GM21526 (cell line): ENCODE data around the gene ING2.
"Not testable (repeated sequence)": the region's sequence is repeated elsewhere in the genome, so short reads cannot be mapped to it uniquely, and the experiment has no call there.

Experiments
- ATAC-seq: cut with Tn5 transposase; IDR thresholded peaks from one replicate; pipeline ENCODE4 v1.9.1; 2021; ENCODE audit warnings: moderate library complexity; ENCODE audit not compliant: unreplicated experiment, low FRiP score

Gene ING2

GRCh38 chr4:183544109-183544508 is 39.3 kb downstream of the ING2 start:
- no peak for ATAC-seq

DNA sequence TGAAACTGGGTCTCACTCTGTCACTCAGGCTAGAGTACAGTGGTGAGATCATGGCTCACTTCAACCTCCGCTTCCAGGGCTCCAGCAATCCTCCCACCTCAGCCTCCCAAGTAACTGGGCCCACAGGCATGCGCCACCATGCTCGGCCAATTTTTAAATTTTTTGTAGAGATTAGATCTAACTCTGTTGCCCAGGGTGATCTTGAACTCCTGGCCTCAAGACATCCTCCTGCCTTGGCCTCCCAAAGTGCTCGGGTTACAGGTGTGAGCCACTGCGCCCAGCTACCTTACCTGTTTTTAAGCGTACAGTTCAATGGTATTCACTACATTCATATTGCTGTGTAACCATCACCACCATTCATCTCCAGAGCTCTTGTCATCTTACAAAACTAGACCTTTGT is 41.5 kb downstream of the ING2 start:
- no peak for ATAC-seq

DNA sequence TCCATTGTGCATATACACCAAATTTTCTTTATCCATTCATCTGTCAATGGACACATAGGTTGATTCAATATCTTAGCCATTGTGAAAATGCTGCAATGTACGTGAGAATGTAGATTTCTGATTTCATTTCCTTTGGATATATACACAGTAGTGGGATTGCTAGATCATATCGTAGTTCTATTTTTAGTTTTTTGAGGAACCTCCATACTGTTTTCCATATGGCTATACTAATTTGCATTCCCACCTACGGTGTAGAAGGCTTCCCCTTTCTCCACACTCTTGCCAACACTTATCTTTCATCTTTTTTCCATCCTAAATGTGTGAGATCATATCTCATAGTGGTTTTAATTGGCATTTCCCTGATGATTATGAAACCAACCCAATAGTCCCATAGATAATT is 43.4 kb downstream of the ING2 start:
- ATAC-seq: no peak

DNA sequence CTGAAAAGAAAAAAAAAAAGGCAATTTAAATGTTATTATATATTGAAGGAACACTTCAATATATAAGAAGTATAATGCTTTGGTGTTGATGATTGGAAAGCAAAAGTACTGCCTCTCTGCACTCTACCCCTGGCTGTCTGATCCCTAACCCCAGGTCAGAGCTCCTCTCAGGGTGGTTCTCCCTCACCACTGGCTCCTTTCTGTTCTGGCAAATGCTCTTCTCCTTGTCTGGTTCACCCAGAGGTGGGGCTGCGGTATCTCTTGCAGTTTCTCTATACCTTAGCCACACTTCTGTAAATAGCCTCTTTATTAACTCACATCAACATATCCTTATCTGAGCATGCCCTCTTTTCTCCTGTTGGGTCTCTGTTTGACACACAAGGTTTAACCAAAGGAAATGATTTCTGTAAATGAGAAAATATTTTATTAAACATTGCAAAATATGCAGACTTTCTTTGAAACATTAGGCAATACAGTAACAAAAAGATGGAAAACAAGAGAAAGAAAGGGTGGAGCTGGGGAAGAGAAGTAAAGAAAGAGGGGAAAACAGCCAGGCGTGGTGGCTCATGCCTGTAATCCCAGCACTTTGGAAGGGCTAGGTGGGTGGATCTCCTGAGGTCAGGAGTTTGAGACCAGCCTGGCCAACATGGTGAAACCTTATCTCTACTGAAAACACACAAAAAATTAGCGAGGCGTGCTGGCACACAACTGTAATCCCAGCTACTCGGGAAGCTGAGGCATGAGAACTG is 45.7 kb downstream of the ING2 start:
- ATAC-seq: no peak

GRCh38 chr4:183552274-183553146 is 47.7 kb downstream of the ING2 start:
- no peak for ATAC-seq

- ATAC-seq: not testable (repeated sequence)
These were observed 48.3 kb downstream of the ING2 start for GRCh38 chr4:183553147-183553478.

DNA sequence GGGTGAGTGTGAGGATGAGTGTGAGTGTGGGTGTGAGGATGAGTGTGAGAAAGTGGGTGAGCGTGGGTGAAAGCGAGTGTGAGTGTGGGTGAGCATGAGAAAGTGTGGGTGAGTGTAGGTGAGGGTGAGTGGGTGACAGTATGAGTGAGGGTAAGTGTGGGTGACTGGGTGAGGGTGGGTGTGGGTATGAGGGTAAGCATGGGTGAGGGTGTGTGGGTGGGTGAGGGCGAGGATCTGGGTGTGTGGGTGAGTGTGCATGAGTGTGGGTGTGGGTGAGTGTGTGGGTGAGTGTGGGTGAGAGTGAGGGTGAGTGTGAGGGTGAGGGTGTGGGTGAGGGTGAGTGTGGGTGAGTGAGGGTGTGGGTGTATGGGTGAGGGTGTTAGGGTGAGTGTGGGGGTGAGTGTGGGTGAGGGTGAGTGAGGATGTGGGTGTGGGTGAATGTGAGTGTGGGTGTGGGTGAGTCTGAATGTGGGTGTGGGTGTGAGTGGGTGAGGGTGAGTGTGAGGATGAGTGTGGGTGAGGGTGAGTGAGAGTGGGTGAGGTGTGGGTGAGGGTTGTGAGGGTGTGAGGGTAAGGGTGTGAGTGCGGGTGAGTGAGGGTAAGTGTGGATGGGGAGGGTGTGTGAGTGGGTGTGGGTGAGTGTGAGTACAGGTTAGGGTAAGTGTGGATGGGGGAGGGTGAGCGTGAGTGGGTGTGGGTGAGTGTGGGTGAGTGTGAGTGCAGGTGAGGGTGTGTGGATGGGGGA is 48.9 kb downstream of the ING2 start:
- no peak for ATAC-seq

DNA sequence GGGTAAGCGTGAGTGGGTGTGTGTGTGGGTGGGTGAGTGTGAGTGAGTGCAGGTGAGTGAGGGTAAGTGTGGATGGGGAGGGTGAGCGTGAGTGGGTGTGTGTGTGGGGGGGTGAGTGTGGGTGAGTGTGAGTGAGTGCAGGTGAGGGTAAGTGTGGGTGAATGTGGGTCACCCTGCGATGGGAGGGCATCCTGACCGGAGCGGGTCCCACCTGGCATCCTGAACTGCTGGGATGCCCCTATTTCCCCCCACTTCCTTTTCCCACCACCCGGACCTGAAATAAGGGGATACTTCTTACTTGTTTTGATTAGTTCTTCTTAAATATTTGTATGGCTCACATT is 49.5 kb downstream of the ING2 start:
- no peak for ATAC-seq

DNA sequence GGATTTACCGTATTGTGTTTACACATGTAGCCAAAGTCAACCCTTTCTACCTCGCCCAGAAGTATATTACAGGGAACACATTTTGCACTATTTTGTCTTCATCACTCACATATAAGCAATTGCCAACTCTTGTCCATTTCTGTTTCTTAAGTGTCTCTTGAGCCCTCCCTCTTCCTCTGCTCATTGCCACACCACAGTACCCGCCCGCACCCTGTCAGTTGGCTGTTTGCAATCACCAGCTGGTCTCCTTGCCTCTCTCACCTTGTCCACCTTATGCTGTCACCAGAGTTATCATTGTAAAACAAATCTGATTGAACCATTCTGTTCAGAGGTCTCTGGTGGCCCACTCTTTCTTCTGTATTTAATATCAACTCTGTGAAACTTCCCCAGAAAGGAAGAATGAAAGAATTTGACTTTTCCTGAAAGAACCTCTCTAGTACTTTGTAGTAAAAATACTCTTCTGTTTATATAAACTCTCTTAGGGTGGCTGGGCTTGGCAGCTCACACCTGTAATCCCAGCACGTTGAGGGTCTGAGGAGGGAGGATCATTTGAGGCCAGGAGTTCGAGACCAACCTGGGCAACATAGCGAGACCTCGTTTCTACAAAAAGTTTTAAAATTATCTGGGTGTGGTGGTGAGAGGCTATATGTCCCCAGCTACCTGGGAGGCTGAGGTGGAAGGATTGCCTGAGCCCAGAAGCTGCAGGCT is 50.2 kb downstream of the ING2 start:
- no peak for ATAC-seq

DNA sequence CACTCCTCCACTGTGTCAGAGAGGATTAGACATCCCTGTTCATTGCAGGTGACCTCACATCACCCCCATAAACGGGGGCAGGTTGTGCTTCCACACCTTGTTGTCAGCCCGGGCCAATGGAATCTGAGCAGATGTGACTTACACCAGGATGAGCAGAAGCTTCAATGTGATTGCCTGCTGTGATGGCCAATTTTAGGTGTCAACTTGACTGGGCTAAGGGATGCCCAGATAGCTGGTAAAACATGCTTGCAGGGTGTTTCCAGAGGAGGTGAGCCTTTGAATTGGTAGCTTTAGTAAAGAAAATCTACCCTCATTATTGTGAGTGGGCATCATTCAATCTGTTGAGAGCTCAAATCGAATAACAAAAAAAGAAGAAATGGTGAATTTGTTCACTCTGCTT is 52.1 kb downstream of the ING2 start:
- ATAC-seq: no peak

- ATAC-seq: no peak
These were observed 52.8 kb downstream of the ING2 start for GRCh38 chr4:183557611-183558010.

DNA sequence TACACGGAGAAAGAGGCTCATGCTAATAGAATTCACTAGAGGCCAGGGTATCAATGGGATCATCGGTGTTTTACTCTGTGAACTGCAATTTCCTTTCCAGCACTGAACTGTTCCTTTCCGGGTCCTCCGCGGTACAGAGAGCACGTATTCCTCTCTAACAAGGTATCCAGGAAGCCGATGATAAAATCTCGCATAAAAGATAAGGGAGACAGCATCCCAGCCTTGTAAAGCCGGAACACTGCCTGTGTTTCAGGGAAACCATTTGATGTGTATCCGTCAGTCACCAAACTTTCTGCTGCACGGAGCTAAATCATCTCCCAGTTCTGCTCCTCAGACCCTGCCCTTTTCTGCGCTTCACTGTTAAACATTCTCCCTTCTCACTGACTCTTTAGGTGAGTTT is 54.0 kb downstream of the ING2 start:
- ATAC-seq: no peak

GRCh38 chr4:183561905-183562304 is 57.0 kb downstream of the ING2 start:
- no peak for ATAC-seq
